Measurements from ENCODE around the gene VSIG8.

DNA sequence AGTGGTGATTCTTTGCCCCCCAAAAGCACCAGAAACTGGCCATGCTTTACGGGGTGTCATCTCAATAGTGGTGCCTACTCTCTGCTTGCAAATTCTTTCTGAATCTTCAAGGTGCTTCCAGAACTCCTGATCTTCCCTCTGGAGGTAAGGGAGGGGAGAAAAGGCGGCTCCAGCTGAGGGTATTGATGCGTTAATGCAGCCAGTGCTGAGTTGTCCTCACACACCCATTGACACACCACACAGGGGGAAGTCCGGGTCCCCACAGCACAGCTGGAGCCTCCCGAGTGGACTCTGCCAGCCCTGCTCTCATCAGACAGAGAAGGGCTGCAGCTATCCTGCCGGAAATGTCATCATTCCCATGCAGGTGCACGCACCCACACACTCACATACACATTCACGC is 1.2 kb downstream of the VSIG8 start:
- TF ChIP-seq, protein P1, sequence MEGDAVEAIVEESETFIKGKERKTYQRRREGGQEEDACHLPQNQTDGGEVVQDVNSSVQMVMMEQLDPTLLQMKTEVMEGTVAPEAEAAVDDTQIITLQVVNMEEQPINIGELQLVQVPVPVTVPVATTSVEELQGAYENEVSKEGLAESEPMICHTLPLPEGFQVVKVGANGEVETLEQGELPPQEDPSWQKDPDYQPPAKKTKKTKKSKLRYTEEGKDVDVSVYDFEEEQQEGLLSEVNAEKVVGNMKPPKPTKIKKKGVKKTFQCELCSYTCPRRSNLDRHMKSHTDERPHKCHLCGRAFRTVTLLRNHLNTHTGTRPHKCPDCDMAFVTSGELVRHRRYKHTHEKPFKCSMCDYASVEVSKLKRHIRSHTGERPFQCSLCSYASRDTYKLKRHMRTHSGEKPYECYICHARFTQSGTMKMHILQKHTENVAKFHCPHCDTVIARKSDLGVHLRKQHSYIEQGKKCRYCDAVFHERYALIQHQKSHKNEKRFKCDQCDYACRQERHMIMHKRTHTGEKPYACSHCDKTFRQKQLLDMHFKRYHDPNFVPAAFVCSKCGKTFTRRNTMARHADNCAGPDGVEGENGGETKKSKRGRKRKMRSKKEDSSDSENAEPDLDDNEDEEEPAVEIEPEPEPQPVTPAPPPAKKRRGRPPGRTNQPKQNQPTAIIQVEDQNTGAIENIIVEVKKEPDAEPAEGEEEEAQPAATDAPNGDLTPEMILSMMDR (IDR thresholded peaks at IDR 0.05), result no peak
- no peak for TF ChIP-seq POLR2A (IDR thresholded peaks at IDR 0.05)
